Measurements from ENCODE around the gene SAMSN1. TPM values are rescaled to one million over a fixed set of nuclear protein-coding genes. Genes with fewer than 3 reads are reported as not detected.

SAMSN1 gene
- total and polyA plus RNA-seq, 9 of the 15 experiments (the other 6 are each of a cell fraction or from before 2014, with no cell fraction given), result 101 to 223 (median 159) TPM

- TF ChIP-seq POLR2AphosphoS5 (IDR thresholded peaks at IDR 0.05; ENCODE audit: control insufficient read depth, insufficient read depth, low read depth, low read length), result peak; percentile 93
- TF ChIP-seq NFE2 (IDR thresholded peaks at IDR 0.05; ENCODE audit: low read depth), result peak; percentile 75
- TF ChIP-seq HEY1 (CRISPR knock-in tag; IDR thresholded peaks at IDR 0.05; ENCODE audit: borderline replicate concordance), result no peak
- TF ChIP-seq, protein P1, sequence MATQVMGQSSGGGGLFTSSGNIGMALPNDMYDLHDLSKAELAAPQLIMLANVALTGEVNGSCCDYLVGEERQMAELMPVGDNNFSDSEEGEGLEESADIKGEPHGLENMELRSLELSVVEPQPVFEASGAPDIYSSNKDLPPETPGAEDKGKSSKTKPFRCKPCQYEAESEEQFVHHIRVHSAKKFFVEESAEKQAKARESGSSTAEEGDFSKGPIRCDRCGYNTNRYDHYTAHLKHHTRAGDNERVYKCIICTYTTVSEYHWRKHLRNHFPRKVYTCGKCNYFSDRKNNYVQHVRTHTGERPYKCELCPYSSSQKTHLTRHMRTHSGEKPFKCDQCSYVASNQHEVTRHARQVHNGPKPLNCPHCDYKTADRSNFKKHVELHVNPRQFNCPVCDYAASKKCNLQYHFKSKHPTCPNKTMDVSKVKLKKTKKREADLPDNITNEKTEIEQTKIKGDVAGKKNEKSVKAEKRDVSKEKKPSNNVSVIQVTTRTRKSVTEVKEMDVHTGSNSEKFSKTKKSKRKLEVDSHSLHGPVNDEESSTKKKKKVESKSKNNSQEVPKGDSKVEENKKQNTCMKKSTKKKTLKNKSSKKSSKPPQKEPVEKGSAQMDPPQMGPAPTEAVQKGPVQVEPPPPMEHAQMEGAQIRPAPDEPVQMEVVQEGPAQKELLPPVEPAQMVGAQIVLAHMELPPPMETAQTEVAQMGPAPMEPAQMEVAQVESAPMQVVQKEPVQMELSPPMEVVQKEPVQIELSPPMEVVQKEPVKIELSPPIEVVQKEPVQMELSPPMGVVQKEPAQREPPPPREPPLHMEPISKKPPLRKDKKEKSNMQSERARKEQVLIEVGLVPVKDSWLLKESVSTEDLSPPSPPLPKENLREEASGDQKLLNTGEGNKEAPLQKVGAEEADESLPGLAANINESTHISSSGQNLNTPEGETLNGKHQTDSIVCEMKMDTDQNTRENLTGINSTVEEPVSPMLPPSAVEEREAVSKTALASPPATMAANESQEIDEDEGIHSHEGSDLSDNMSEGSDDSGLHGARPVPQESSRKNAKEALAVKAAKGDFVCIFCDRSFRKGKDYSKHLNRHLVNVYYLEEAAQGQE (IDR thresholded peaks at IDR 0.05; ENCODE audit: borderline replicate concordance), result no peak
- TF ChIP-seq, protein P1 (CRISPR knock-in tag; IDR thresholded peaks at IDR 0.05; ENCODE audit: low read depth), result no peak
- TF ChIP-seq, protein P2, sequence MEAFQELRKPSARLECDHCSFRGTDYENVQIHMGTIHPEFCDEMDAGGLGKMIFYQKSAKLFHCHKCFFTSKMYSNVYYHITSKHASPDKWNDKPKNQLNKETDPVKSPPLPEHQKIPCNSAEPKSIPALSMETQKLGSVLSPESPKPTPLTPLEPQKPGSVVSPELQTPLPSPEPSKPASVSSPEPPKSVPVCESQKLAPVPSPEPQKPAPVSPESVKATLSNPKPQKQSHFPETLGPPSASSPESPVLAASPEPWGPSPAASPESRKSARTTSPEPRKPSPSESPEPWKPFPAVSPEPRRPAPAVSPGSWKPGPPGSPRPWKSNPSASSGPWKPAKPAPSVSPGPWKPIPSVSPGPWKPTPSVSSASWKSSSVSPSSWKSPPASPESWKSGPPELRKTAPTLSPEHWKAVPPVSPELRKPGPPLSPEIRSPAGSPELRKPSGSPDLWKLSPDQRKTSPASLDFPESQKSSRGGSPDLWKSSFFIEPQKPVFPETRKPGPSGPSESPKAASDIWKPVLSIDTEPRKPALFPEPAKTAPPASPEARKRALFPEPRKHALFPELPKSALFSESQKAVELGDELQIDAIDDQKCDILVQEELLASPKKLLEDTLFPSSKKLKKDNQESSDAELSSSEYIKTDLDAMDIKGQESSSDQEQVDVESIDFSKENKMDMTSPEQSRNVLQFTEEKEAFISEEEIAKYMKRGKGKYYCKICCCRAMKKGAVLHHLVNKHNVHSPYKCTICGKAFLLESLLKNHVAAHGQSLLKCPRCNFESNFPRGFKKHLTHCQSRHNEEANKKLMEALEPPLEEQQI (IDR thresholded peaks at IDR 0.05), result peak; percentile 93
- TF ChIP-seq MBD2 (IDR thresholded peaks at IDR 0.05; ENCODE audit: borderline replicate concordance, low read depth), result peak; percentile 71; the same call in 1 of the 2 replicates
- peak; percentile 80 for TF ChIP-seq CHD1 (IDR thresholded peaks at IDR 0.05; ENCODE audit: low read length)
- no peak for TF ChIP-seq MEF2A (IDR thresholded peaks at IDR 0.05; ENCODE audit: control insufficient read depth, low read depth, low read length)
These were observed at the start of gene SAMSN1 (continued) for GRCh38 chr21:14545906-14546480.

Data from K562 (cell line).